Esophagus squamous epithelium (tissue), 5 donors: ENCODE data around the gene SETD1A. TPM values are rescaled to one million over a fixed set of nuclear protein-coding genes. Genes with fewer than 3 reads are reported as not detected.

Experiments used
- DNase-seq: peaks from one replicate; lab custom pipeline; 2025; lab: John Stamatoyannopoulos, UW
- H3K27ac ChIP-seq, 4 donors: fragments of 200-600 bp; sonication (generic); one replicate each; pipeline ENCODE4 v1.5.1; 2016 to 2019; ENCODE audit warnings: mild to moderate bottlenecking in 1 of 4
- H3K27me3 ChIP-seq, 4 donors: fragments of 200-600 bp; sonication (generic); 1 replicate in 3 of 4; 2 replicates in 1 of 4; pipeline versions ENCODE4 v1.5.1 to v1.6.0; 2017 to 2021; ENCODE audit warnings: antibody characterized with exemption in 1 of 4
- H3K36me3 ChIP-seq, 3 donors: fragments of 200-600 bp; sonication (generic); one replicate each; pipeline ENCODE4 v1.5.1; 2016 to 2019
- H3K4me1 ChIP-seq, 3 donors: fragments of 200-600 bp; sonication (generic); one replicate each; pipeline ENCODE4 v1.5.1; 2017 to 2019
- H3K4me3 ChIP-seq, 4 donors: fragments of 200-600 bp; sonication (generic); 1 replicate in 3 of 4; 2 replicates in 1 of 4; pipeline ENCODE4 v1.5.1; 2016 to 2019; ENCODE audit warnings: mild to moderate bottlenecking in 2 of 4, moderate library complexity in 1 of 4
- H3K9me3 ChIP-seq, 3 donors: fragments of 200-600 bp; sonication (generic); one replicate each; pipeline ENCODE4 v1.5.1; 2016 to 2019
- CTCF ChIP-seq, 6 experiments: fragments of 450-650 bp in 4 of 6; fragments of 200-600 bp in 2 of 6; sonication (generic) in 2 of 6; IDR thresholded peaks; one replicate each; pipeline ENCODE4 v1.5.1; 2016 to 2019; ENCODE audit warnings: antibody characterized with exemption in 6 of 6, mild to moderate bottlenecking in 4 of 6, moderate library complexity in 4 of 6
- POLR2A ChIP-seq, 4 donors: fragments of 450-650 bp; IDR thresholded peaks; one replicate each; pipeline ENCODE4 v1.6.1; 2017; ENCODE audit warnings: antibody characterized with exemption in 4 of 4, mild to moderate bottlenecking in 4 of 4, moderate library complexity in 3 of 4
- WGBS, 2 donors: methylation state at CpG; one replicate each; pipeline ENCODE4 v1.1.5; 2018; 5-methylcytosine and 5-hydroxymethylcytosine counted together
- intact Hi-C: fragments of 100-400 bp; cut with DNase I; formaldehyde crosslinking; loops from one replicate; pipeline ENCODE4 v1.15.0; 2022
- total RNA-seq, 4 donors: library from RNA; depleted of rRNA; stranded (reverse); fragments of >200 nt; gene quantifications; one replicate each; pipeline ENCODE4 v1.1.0, GENCODE V29; 2016
- donor health status: DM: yes; HTN: yes; CAD: no.

Gene SETD1A
- total RNA-seq, 4 donors from 2014 or later, result 3.5 to 8.0 (median 5.4) TPM

- DNase-seq, result no peak
- Histone ChIP-seq H3K4me1 (peaks cover 7 to 20% (median 8%) of the 10 kb centered on the region in 3 donors), H3K27ac (no peak overlapping the region), H3K36me3 (peaks cover 0 to 37% (median 6%) of the 10 kb centered on the region in 3 donors), H3K27me3 (no peaks in the 10 kb centered on the region), H3K4me3 (no peak overlapping the region), H3K9me3 (no peaks in the 10 kb centered on the region)
- intact Hi-C loops, result loop anchor here (5.0 kb wide), 2 partner anchors 155 to 455 kb away; partner anchors contain the start of gene ZNF843
- WGBS, 2 donors, result 75 to 87% methylated on average over 2 to 13 of the region's 30 CpGs
- no peak for TF ChIP-seq CTCF (IDR thresholded peaks at IDR 0.05)
- no peak for TF ChIP-seq POLR2A (IDR thresholded peaks at IDR 0.05)
Measured at GRCh38 chr16:30987581-30988190, 30.1 kb downstream of the SETD1A start.

- no peaks in the 10 kb centered on the region for H3K27me3 ChIP-seq
- TF ChIP-seq CTCF (IDR thresholded peaks at IDR 0.05) (no peak), POLR2A (IDR thresholded peaks at IDR 0.05) (no peak)
- H3K4me3 ChIP-seq, result no peak overlapping the region
- intact Hi-C loops, result loop anchor here (5.0 kb wide), 2 partner anchors 153 to 453 kb away; partner anchors contain the start of gene ZNF843
- no peak for DNase-seq
- 72 to 85% methylated on average over 14 to 18 of the region's 23 CpGs for WGBS, 2 donors
- no peaks in the 10 kb centered on the region for H3K9me3 ChIP-seq
- peaks cover 7 to 17% (median 8%) of the 10 kb centered on the region in 3 donors for H3K4me1 ChIP-seq
- peaks cover 0 to 18% (median 0%) of the 10 kb centered on the region in 3 donors for H3K36me3 ChIP-seq
- H3K27ac ChIP-seq, result no peak overlapping the region
Measured at GRCh38 chr16:30989469-30990047, 32.0 kb downstream of the SETD1A start.

- no peaks in the 10 kb centered on the region for H3K9me3 ChIP-seq
- no peak overlapping the region for H3K4me3 ChIP-seq
- peaks cover 0 to 16% (median 0%) of the 10 kb centered on the region in 3 donors for H3K36me3 ChIP-seq
- H3K4me1 ChIP-seq, result peaks cover 7 to 11% (median 7%) of the 10 kb centered on the region in 3 donors
- H3K27ac ChIP-seq, result no peak overlapping the region
- TF ChIP-seq POLR2A (IDR thresholded peaks at IDR 0.05) (no peak), CTCF (IDR thresholded peaks at IDR 0.05) (no peak)
- no peaks in the 10 kb centered on the region for H3K27me3 ChIP-seq
- WGBS, 2 donors, result 77% methylated on average over 4 of the region's 12 CpGs; no CpG with 5 or more reads in 1 of the 2 donors
- intact Hi-C loops, result no loop called here
- DNase-seq, result no peak
Measured at GRCh38 chr16:30990105-30990504, 32.6 kb downstream of the SETD1A start.

- WGBS, 2 donors, result 17% methylated on average over 1 of the region's 8 CpGs; no CpG with 5 or more reads in 1 of the 2 donors
- Histone ChIP-seq H3K4me3 (no peak overlapping the region), H3K36me3 (peaks cover 0 to 16% (median 0%) of the 10 kb centered on the region in 3 donors), H3K4me1 (peaks cover 0 to 3% (median under 1%) of the 10 kb centered on the region in 3 donors), H3K9me3 (no peaks in the 10 kb centered on the region), H3K27ac (no peak overlapping the region), H3K27me3 (no peaks in the 10 kb centered on the region)
- no peak for DNase-seq
- no peak for TF ChIP-seq POLR2A (IDR thresholded peaks at IDR 0.05)
- TF ChIP-seq CTCF (IDR thresholded peaks at IDR 0.05), result no peak
- intact Hi-C loops, result no loop called here
Measured at GRCh38 chr16:30991052-30991451, 33.5 kb downstream of the SETD1A start.

GRCh38 chr16:30992276-30992780 is 34.8 kb downstream of the SETD1A start:
- no peaks in the 10 kb centered on the region for H3K27me3 ChIP-seq
- WGBS, 2 donors, result 82 to 94% methylated on average over 3 of the region's 21 CpGs
- peaks cover 6 to 14% (median 7%) of the 10 kb centered on the region in 3 donors for H3K4me1 ChIP-seq
- no peak overlapping the region for H3K4me3 ChIP-seq
- H3K36me3 ChIP-seq, result peaks cover 0 to 13% (median 0%) of the 10 kb centered on the region in 3 donors
- no peak for DNase-seq
- intact Hi-C loops, result no loop called here
- H3K27ac ChIP-seq, result no peak overlapping the region
- TF ChIP-seq CTCF (IDR thresholded peaks at IDR 0.05) (no peak), POLR2A (IDR thresholded peaks at IDR 0.05) (no peak)
- no peaks in the 10 kb centered on the region for H3K9me3 ChIP-seq
